HEK293 (cell line): ENCODE measurements around the gene PRR15L.

Experiments used
- CTCF ChIA-PET: fragments of 350-600 bp; formaldehyde crosslinking; extraction: SDS; loops from one replicate; lab custom pipeline; 2021; ENCODE audit warnings: antibody characterized with exemption; lab: Yijun Ruan, JAX
- POLR2A ChIA-PET: fragments of 300-600 bp; formaldehyde crosslinking; extraction: SDS; loops from one replicate; lab custom pipeline; 2020; ENCODE audit warnings: antibody characterized with exemption, inconsistent platforms; lab: Yijun Ruan, JAX
- H3K27ac ChIP-seq: fragments of 200-500 bp; sonication (Bioruptor generic); 2 replicates; pipeline ENCODE4 v1.5.1; 2014; ENCODE audit warnings: low read depth, low read length, control low read depth, inconsistent platforms; ENCODE audit errors: extremely low read depth
- H3K36me3 ChIP-seq, 2 experiments: fragments of 200-500 bp in 1 of 2; sonication (Bioruptor generic) in 1 of 2; 1 replicate in 1 of 2; 2 replicates in 1 of 2; pipeline ENCODE4 v1.5.1; 2014 to 2017; ENCODE audit warnings: inconsistent platforms in 2 of 2, low read length in 2 of 2; ENCODE audit not compliant: control insufficient read depth in 2 of 2, insufficient read depth in 1 of 2
- H3K4me1 ChIP-seq: fragments of 200-500 bp; sonication (Bioruptor generic); 2 replicates; pipeline ENCODE4 v1.5.1; 2014; ENCODE audit warnings: mild to moderate bottlenecking, low read length, inconsistent platforms; ENCODE audit not compliant: control insufficient read depth, insufficient read depth
- H3K4me3 ChIP-seq: 2 replicates; pipeline ENCODE4 v1.5.1; 2011; ENCODE audit warnings: low read depth, mild to moderate bottlenecking, control low read depth, low read length, moderate library complexity
- H3K9me3 ChIP-seq: fragments of 200-500 bp; sonication (Bioruptor generic); 2 replicates; pipeline ENCODE4 v1.5.1; 2014; ENCODE audit warnings: low read depth, low read length, inconsistent platforms; ENCODE audit not compliant: control insufficient read depth, insufficient read depth
- FEZF1 ChIP-seq: fragments of 450-650 bp; formaldehyde crosslinking; IDR thresholded peaks from 2 replicates; pipeline ENCODE4 v1.5.1; 2016; ENCODE audit warnings: missing biosample characterization, missing genetic modification characterization
- IKZF3 ChIP-seq: fragments of 450-650 bp; IDR thresholded peaks from 2 replicates; pipeline ENCODE4 v1.5.0; 2018; ENCODE audit warnings: missing biosample characterization, mild to moderate bottlenecking, missing genetic modification characterization, moderate library complexity
- KLF7 ChIP-seq: fragments of 450-650 bp; formaldehyde crosslinking; IDR thresholded peaks from 2 replicates; pipeline ENCODE4 v1.5.1; 2016; ENCODE audit warnings: missing biosample characterization, missing genetic modification characterization, borderline replicate concordance
- KLF9 ChIP-seq: fragments of 450-650 bp; formaldehyde crosslinking; IDR thresholded peaks from 2 replicates; pipeline ENCODE4 v1.5.1; 2016; ENCODE audit warnings: missing biosample characterization, missing genetic modification characterization, low read depth
- SP3 ChIP-seq: fragments of 450-650 bp; formaldehyde crosslinking; IDR thresholded peaks from 2 replicates; pipeline ENCODE4 v1.5.1; 2016; ENCODE audit warnings: missing biosample characterization, missing genetic modification characterization
- ZBTB26 ChIP-seq: fragments of 450-650 bp; formaldehyde crosslinking; optimal IDR thresholded peaks from 2 replicates; pipeline ENCODE3; 2016; ENCODE audit warnings: missing biosample characterization, mild to moderate bottlenecking, missing genetic modification characterization
- ZNF121 ChIP-seq: fragments of 450-650 bp; formaldehyde crosslinking; IDR thresholded peaks from 2 replicates; pipeline ENCODE4 v1.5.1; 2016; ENCODE audit warnings: missing biosample characterization, missing genetic modification characterization
- ZNF157 ChIP-seq: fragments of 450-650 bp; formaldehyde crosslinking; IDR thresholded peaks from 2 replicates; pipeline ENCODE4 v1.5.1; 2016; ENCODE audit warnings: missing biosample characterization, missing genetic modification characterization
- ZNF16 ChIP-seq: fragments of 450-650 bp; formaldehyde crosslinking; IDR thresholded peaks from 2 replicates; pipeline ENCODE4 v1.5.1; 2016; ENCODE audit warnings: low read depth, missing biosample characterization, missing genetic modification characterization
- ZNF19 ChIP-seq: fragments of 450-650 bp; formaldehyde crosslinking; IDR thresholded peaks from 2 replicates; pipeline ENCODE4; 2016; ENCODE audit warnings: missing biosample characterization, missing genetic modification characterization, low read depth
- ZNF292 ChIP-seq: fragments of 450-650 bp; formaldehyde crosslinking; IDR thresholded peaks from 2 replicates; pipeline ENCODE4 v1.5.1; 2016; ENCODE audit warnings: low read depth, missing biosample characterization, missing genetic modification characterization, borderline replicate concordance
- ZNF350 ChIP-seq: fragments of 450-650 bp; formaldehyde crosslinking; IDR thresholded peaks from 2 replicates; pipeline ENCODE4 v1.5.0; 2017; ENCODE audit warnings: missing biosample characterization, mild to moderate bottlenecking, missing genetic modification characterization
- ZNF362 ChIP-seq: fragments of 450-650 bp; formaldehyde crosslinking; IDR thresholded peaks from 2 replicates; pipeline ENCODE4 v1.5.1; 2016; ENCODE audit warnings: missing biosample characterization, missing genetic modification characterization
- ZNF366 ChIP-seq: fragments of 450-650 bp; formaldehyde crosslinking; conservative IDR thresholded peaks from 2 replicates; pipeline ENCODE4 v1.5.1; 2016; ENCODE audit warnings: missing biosample characterization, missing genetic modification characterization
- ZNF426 ChIP-seq: fragments of 450-650 bp; formaldehyde crosslinking; IDR thresholded peaks from 2 replicates; pipeline ENCODE4 v1.5.1; 2017; ENCODE audit warnings: missing biosample characterization, missing genetic modification characterization, mild to moderate bottlenecking, inconsistent platforms, moderate library complexity
- ZNF473 ChIP-seq: fragments of 450-650 bp; formaldehyde crosslinking; IDR thresholded peaks from 2 replicates; pipeline ENCODE4 v1.5.1; 2017; ENCODE audit warnings: missing biosample characterization, missing genetic modification characterization
- ZNF529 ChIP-seq: fragments of 450-650 bp; formaldehyde crosslinking; IDR thresholded peaks from 2 replicates; pipeline ENCODE4 v1.5.1; 2017; ENCODE audit warnings: missing genetic modification characterization, missing biosample characterization; ENCODE audit not compliant: insufficient replicate concordance
- ZNF785 ChIP-seq: fragments of 450-650 bp; formaldehyde crosslinking; IDR thresholded peaks from 2 replicates; pipeline ENCODE4 v1.5.1; 2016; ENCODE audit warnings: missing biosample characterization, missing genetic modification characterization
- ZSCAN30 ChIP-seq: fragments of 450-650 bp; IDR thresholded peaks from 2 replicates; pipeline ENCODE4 v1.5.1; 2018; ENCODE audit warnings: missing biosample characterization, mild to moderate bottlenecking, missing genetic modification characterization, moderate library complexity
- ZXDB ChIP-seq: fragments of 450-650 bp; formaldehyde crosslinking; IDR thresholded peaks from 2 replicates; pipeline ENCODE4 v1.5.1; 2016; ENCODE audit warnings: missing biosample characterization, missing genetic modification characterization
- TF ChIP-seq, protein P1 (sequence below): fragments of 450-650 bp; formaldehyde crosslinking; IDR thresholded peaks from 2 replicates; pipeline ENCODE4 v1.5.1; 2016; ENCODE audit warnings: missing biosample characterization, missing genetic modification characterization
- TF ChIP-seq, protein P2 (sequence below): fragments of 450-650 bp; IDR thresholded peaks from 2 replicates; pipeline ENCODE4 v1.5.1; 2018; ENCODE audit warnings: missing biosample characterization, mild to moderate bottlenecking, missing genetic modification characterization

Gene PRR15L

DNA sequence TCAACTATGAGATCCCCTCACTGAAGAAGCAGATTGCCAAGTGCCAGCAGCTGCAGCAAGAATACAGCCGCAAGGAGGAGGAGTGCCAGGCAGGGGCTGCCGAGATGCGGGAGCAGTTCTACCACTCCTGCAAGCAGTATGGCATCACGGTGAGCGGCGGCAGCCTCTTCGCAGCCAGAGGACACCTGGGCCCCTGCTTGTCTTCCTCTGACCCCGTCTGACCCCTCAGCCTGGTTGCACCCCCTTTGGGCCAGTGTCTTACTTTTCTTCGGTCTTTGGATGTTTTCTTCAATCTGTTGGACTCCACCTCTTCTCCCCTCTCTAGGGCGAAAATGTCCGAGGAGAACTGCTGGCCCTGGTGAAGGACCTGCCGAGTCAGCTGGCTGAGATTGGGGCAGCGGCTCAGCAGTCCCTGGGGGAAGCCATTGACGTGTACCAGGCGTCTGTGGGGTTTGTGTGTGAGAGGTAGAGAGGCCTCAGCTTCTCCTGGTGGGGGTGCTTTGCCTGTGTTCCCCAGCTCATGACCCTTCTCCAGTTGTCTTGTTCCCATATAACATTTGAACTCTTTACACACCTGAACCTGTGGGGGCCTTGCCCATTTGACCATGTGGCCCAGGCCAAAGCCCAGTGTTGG, 17.6 kb upstream of the PRR15L start:
- H3K36me3 ChIP-seq: peaks cover 34 to 72% of the 10 kb centered on the region in 2 experiments
- ChIA-PET CTCF (interaction anchor here (0.6 to 21.9 kb wide), 7 partner anchors 23 to 633 kb away, joined by 3 to 592 read pairs (median 3); partner anchors contain the start of genes PNPO and PRR15L), POLR2A (no interaction called here)
- peaks cover 7% of the 10 kb centered on the region; the same call in 1 of the 2 replicates for H3K4me1 ChIP-seq
- no peaks in the 10 kb centered on the region for H3K9me3 ChIP-seq
- no peak overlapping the region for H3K27ac ChIP-seq
- H3K4me3 ChIP-seq: no peak overlapping the region
- TF ChIP-seq FEZF1 (tag by site-specific recombination): no peak
- no peak for TF ChIP-seq ZNF785 (tag by site-specific recombination)
- TF ChIP-seq ZNF350 (tag by site-specific recombination): no peak
- TF ChIP-seq ZSCAN30 (tag by site-specific recombination): no peak
- TF ChIP-seq, protein P1, sequence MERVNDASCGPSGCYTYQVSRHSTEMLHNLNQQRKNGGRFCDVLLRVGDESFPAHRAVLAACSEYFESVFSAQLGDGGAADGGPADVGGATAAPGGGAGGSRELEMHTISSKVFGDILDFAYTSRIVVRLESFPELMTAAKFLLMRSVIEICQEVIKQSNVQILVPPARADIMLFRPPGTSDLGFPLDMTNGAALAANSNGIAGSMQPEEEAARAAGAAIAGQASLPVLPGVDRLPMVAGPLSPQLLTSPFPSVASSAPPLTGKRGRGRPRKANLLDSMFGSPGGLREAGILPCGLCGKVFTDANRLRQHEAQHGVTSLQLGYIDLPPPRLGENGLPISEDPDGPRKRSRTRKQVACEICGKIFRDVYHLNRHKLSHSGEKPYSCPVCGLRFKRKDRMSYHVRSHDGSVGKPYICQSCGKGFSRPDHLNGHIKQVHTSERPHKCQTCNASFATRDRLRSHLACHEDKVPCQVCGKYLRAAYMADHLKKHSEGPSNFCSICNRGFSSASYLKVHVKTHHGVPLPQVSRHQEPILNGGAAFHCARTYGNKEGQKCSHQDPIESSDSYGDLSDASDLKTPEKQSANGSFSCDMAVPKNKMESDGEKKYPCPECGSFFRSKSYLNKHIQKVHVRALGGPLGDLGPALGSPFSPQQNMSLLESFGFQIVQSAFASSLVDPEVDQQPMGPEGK: no peak
- no peak for TF ChIP-seq KLF7 (tag by site-specific recombination)
- no peak for TF ChIP-seq KLF9
- TF ChIP-seq ZNF473 (tag by site-specific recombination): no peak
- TF ChIP-seq ZXDB (tag by site-specific recombination): no peak
- TF ChIP-seq ZNF121 (tag by site-specific recombination): no peak
- TF ChIP-seq IKZF3: no peak
- no peak for TF ChIP-seq ZNF16 (tag by site-specific recombination)
- TF ChIP-seq ZNF292 (tag by site-specific recombination): no peak
- no peak for TF ChIP-seq ZBTB26
- no peak for TF ChIP-seq ZNF157 (tag by site-specific recombination)
- no peak for TF ChIP-seq ZNF19
- no peak for TF ChIP-seq ZNF426 (tag by site-specific recombination)
- no peak for TF ChIP-seq ZNF362 (tag by site-specific recombination)
- no peak for TF ChIP-seq ZNF366 (tag by site-specific recombination)
- no peak for TF ChIP-seq ZNF529 (tag by site-specific recombination)

- H3K36me3 ChIP-seq: peaks cover 23 to 54% of the 10 kb centered on the region in 2 experiments
- no peaks in the 10 kb centered on the region for H3K9me3 ChIP-seq
- H3K4me3 ChIP-seq: no peak overlapping the region
- ChIA-PET CTCF (interaction anchor here (0.5 to 21.9 kb wide), 5 partner anchors 15 to 415 kb away, joined by 3 to 592 read pairs (median 4); partner anchors contain the start of genes PNPO and PRR15L), POLR2A (interaction anchor here (1.0 to 1.4 kb wide), 3 partner anchors 16 to 32 kb away, joined by 3 read pairs; partner anchors contain the start of genes PNPO and PRR15L)
- H3K4me1 ChIP-seq: peaks cover 7% of the 10 kb centered on the region; the same call in 1 of the 2 replicates
- TF ChIP-seq, protein P2, sequence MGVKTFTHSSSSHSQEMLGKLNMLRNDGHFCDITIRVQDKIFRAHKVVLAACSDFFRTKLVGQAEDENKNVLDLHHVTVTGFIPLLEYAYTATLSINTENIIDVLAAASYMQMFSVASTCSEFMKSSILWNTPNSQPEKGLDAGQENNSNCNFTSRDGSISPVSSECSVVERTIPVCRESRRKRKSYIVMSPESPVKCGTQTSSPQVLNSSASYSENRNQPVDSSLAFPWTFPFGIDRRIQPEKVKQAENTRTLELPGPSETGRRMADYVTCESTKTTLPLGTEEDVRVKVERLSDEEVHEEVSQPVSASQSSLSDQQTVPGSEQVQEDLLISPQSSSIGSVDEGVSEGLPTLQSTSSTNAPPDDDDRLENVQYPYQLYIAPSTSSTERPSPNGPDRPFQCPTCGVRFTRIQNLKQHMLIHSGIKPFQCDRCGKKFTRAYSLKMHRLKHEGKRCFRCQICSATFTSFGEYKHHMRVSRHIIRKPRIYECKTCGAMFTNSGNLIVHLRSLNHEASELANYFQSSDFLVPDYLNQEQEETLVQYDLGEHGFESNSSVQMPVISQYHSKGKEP (tag by site-specific recombination): no peak
- TF ChIP-seq SP3 (tag by site-specific recombination): no peak
- no peak overlapping the region for H3K27ac ChIP-seq
These were observed 15.9 kb upstream of the PRR15L start for GRCh38 chr17:47973541-47973940.
